HG02884 (cell line): ENCODE data around the gene OSBP2.
A peak's percentile ranks its signal among the peaks of the same experiment; 100 is the strongest.

ENCODE experiments used
- ATAC-seq: cut with Tn5 transposase; IDR thresholded peaks from one replicate; pipeline ENCODE4 v1.9.1; 2021; ENCODE audit warnings: mild to moderate bottlenecking, moderate library complexity; ENCODE audit not compliant: unreplicated experiment

OSBP2 gene, protein sequence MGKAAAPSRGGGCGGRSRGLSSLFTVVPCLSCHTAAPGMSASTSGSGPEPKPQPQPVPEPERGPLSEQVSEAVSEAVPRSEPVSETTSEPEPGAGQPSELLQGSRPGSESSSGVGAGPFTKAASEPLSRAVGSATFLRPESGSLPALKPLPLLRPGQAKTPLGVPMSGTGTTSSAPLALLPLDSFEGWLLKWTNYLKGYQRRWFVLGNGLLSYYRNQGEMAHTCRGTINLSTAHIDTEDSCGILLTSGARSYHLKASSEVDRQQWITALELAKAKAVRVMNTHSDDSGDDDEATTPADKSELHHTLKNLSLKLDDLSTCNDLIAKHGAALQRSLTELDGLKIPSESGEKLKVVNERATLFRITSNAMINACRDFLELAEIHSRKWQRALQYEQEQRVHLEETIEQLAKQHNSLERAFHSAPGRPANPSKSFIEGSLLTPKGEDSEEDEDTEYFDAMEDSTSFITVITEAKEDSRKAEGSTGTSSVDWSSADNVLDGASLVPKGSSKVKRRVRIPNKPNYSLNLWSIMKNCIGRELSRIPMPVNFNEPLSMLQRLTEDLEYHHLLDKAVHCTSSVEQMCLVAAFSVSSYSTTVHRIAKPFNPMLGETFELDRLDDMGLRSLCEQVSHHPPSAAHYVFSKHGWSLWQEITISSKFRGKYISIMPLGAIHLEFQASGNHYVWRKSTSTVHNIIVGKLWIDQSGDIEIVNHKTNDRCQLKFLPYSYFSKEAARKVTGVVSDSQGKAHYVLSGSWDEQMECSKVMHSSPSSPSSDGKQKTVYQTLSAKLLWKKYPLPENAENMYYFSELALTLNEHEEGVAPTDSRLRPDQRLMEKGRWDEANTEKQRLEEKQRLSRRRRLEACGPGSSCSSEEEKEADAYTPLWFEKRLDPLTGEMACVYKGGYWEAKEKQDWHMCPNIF

DNA sequence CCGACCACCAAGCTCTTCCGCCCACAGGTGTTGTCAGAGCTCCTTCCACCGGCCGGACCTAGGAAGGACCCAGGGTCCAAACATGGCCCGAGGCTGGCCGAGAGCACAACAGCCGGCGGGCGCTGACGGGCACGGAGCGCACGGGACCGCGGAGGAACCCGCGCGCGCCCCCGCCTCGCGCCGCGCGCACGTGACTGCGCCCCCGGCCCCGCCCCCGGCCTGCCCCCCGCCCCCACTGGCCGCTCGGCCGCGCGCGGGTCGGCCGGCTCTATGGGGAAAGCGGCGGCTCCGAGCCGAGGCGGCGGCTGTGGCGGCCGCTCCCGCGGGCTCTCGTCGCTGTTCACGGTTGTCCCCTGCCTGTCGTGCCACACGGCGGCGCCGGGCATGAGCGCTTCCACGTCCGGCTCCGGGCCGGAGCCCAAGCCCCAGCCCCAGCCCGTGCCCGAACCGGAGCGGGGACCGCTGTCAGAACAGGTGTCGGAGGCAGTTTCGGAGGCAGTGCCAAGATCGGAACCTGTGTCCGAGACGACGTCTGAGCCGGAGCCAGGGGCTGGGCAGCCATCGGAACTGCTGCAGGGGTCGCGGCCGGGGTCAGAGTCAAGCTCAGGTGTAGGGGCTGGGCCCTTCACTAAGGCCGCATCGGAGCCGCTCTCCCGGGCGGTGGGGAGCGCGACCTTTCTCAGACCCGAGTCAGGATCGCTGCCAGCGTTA, at the start of gene OSBP2:
OSBP2 (plus strand) TSS at position 235 of the 711 bp plus-strand sequence; CDS start at position 271, 36 bp downstream.
- no peak for ATAC-seq

DNA sequence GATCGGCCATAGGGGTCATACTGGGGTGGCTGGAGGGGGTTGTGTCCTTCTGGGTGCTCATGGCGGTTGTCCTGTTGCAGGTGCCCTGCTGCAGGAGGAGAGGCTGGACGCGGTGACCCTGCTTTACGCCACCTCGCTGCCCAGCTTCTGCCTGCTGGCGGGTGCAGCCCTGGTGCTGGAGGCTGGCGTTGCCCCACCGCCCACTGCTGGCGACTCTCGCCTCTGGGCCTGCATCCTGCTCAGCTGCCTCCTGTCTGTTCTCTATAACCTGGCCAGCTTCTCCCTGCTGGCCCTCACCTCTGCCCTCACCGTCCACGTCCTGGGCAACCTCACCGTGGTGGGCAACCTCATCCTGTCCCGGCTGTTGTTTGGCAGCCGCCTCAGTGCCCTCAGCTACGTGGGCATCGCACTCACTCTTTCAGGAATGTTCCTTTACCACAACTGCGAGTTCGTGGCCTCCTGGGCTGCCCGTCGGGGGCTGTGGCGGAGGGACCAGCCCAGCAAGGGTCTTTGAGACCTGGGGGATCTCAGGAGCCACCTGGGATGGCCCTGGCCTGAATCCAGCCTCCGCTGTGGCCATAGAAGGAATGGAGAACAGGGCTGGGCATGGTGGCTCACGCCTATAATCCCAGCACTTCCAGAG, 48.0 kb upstream of the OSBP2 start:
- ATAC-seq: no peak

DNA sequence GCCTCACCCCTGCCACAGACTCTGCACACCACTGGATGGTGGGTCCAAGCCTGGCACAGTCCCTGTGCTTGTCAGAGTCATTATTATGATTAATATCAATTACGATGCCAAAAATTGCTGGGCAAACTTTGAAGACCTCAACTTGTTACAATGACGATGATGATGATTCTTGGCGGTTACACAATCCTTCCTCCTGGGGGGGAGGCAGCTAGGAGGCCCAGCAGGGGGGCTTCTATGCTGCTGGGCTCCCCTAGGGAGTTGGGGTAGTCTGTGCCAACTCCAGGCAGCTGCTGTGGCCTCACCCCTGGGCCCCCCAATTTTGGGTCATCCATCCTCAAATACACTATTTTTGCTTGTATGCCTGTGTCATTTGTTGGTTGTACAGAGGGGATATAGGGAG, 47.1 kb upstream of the OSBP2 start:
- ATAC-seq: no peak

DNA sequence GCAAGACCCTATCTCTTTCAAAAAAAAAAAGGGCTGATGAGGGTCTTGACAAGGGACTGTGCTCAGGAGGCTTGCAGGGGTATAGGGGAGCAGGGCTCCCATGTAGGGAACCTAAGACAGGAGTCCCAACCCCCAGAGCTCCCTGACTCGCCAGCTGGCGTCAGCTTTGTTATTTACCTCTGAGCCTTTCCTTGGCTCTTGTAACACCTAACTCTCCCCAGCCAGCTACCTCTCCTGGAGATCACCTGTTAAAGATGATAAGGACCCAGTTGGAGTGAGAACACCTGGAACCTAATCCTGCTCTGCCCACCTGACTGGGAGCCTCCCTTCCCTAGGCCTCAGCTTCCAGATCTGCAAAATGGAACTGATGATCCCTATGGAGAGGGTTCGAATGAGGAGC, 45.8 kb upstream of the OSBP2 start:
- no peak for ATAC-seq

DNA sequence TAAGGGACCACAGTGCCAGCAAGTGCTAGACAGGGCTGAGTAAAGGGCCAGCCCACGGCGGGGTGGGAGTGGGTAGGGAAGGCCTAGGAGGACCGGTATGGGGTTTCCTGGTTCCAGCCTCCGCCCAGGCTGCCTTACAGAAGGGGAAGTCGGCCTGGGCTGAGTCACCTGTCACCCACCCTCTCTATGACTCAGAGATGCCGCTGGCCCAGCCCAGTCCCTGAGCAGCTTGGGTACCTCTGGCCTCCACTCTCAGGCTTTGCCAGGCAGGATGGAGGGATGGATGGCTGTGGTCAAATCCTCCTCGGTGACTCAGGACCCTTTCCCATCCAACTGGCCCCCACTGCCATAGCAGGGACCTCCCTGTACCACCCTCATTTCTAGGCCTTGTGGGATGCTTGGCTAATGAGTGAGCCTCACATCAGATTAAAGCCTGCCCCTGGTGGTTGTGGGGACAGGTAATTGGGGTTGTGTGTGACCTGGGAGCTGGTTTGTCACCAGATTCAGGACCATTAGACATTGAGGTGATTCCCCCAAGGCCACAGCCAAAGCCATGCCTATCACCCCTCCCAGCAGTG, 45.2 kb upstream of the OSBP2 start:
- no peak for ATAC-seq

DNA sequence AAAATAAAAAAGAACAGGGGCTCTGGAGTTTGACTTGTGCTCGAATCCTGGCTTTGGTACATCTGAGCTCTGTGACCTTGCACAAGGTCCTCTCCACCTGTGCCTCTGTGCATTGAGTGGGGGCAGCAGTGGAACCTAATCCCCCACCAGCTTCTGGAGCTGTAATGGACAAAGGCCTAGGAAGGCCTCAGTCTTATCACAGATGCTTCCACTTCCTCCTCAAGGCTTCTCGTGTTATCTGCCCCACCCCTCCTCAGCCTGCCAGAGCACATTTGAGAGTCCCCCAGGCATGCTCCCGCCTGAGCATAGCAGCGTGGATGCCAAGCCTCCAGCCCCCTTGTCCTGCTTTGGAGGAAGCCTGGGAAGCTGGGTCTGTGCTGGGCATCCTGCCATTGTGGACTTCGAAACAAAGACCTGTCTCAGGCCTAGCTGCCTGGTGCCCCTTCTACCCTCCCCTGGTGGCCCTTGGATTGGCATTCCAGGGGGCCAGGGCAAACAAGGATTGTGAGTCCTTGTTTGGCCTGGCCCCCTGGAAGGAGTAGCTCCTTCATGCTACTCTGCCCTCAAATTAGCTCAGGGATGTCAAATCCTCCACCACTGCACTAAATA, 44.1 kb upstream of the OSBP2 start:
- ATAC-seq: no peak

DNA sequence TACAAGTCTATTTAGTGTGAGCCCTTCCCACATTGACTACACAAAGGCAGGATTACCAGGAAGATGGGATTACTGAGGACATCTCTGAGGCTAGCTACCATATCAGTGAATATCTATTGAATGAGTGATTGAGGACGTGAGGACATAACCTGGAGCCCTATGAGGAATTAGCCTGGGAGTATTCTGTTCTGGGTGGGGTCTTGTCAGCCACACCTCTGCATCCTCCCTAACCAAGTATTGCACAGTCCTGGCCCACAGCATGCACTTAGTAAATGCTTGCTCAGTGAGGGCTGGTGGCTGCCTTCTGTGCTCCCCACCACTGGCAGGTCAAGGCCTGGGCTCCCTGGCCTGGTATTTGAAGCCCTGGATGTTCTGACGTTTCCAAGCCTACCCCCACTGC, 41.8 kb upstream of the OSBP2 start:
- ATAC-seq: no peak

DNA sequence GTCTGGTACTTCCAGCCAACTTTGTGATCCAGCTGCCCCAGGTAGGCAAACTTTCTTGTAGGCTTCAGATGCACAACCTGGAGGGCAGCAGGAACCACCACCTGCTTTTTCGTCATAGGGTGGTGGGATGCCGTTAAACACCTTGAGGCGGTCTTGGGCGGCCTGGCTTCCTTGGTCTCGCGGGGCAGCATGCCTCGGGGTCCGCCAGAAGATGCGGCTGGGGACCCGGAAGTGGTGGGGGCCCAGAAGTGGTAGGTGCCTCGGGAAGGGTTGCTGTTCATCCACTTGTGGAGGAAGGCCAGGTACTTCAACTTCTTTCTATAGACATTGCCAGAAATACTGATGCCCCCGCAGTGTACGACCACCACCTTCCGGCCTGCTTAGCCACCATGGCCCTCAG, 40.3 kb upstream of the OSBP2 start:
- no peak for ATAC-seq

DNA sequence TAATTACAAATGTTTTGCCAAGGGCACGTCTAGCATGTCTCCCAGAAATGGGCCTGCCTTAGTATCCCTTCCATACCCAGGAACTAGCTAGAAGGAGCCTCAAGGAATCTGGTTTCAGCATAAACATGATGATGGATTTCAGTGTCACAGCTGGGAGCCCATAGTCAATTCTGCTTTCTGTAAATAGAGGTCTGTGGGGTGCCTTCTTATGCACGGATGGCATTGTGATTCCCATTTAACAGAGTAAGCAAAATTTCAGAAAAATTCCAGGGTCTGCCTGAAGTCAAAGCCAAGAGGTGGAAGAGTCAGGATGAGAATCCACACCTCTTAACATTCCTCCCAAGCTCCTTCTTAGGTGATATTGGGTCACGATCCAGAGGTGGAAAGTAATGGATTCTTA, 39.1 kb upstream of the OSBP2 start:
- no peak for ATAC-seq

DNA sequence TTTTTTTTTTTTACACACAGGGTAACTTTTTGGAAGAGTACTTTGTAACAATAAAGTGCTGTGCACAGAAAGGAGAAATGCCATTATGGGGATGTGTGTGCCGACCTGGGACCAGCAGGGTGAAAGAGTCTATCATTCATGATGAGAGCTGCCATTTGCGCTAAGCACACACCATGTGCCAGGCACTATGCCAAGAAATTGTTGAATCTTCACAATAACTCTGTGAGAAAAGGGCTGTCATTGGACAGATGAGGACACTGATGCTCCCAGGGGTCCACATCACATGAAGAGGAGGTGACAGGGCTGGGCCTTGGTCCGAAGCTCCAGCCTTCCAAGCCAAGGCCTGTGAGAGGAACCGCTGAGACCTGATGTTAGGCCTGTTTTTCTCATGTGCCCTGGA, 32.6 kb upstream of the OSBP2 start:
- no peak for ATAC-seq

DNA sequence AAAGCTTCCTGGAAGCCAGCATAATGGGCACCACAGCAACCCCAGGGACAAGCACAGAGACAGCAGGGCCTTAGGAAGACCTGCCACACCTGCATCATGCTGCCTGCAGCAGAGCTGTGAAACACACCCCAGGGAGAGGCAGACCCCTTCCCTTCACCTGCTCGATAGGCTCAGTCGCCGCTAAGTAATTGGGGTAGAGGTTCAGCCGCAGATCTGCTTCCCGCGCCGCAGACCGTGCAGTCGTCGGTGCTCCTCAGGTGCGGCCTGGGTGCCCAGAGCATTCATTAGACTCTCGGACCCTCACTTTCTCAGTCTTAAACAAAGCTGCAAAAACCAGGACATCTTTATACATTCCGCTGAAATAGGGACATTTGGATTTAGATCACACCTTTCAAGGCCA, 29.9 kb upstream of the OSBP2 start:
- ATAC-seq: no peak

DNA sequence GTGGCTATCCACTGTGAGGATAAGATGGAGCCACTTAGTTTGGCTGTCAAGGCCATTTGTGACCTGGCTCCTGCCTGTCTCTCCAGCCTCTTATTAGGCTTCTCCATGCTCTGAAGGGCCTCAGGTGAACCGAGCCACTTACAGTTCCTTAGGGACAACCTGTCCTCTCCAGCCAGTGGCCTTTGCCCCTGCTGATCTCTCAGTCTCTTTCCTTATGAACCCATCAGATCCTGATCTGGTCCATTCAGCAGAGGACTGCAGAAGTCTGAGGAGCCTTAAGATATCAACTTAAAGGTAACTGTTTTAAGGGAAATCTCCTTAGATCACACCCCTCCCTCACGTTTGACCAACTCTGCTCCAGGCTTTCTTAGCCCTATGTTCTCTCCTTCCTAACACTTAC, 29.4 kb upstream of the OSBP2 start:
- ATAC-seq: no peak

DNA sequence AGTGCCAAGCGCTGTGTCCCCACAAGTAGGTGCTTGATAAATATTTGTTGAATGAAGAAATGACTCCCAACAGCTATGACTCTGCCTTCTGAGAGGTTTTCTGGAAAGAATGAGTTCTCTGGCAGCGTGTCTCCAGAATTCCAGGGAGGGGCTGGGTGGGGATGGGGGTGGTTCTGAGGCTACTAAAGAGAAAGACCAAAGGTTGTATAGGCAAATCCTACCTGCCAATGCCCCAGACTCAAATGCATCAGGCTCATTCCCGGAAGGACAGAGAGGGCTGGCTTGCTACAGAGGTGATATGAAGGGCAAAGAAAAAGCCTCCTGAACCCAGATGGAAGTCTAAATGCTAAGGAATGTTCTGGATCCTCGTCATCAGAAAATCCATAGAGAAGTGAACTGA, 28.9 kb upstream of the OSBP2 start:
- ATAC-seq: no peak

DNA sequence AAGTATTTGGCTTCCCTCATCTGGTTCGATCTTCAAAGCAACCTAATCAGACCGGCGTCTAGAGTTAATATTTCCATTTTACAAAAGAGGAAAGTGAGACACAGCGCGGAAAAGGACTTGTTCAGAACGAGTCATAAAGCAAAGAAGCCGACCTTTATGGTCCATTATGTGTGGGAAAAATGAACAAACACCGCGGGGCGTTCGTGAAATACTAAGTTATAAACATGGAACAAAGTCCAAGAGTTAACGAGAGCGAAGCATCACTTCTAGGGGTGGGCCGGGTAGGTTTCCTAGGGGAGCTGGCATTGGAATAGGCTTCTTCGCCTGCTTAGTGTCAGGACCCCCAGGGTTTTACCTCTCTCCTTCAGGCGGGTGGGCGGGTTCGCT, 27.6 kb upstream of the OSBP2 start:
- no peak for ATAC-seq

DNA sequence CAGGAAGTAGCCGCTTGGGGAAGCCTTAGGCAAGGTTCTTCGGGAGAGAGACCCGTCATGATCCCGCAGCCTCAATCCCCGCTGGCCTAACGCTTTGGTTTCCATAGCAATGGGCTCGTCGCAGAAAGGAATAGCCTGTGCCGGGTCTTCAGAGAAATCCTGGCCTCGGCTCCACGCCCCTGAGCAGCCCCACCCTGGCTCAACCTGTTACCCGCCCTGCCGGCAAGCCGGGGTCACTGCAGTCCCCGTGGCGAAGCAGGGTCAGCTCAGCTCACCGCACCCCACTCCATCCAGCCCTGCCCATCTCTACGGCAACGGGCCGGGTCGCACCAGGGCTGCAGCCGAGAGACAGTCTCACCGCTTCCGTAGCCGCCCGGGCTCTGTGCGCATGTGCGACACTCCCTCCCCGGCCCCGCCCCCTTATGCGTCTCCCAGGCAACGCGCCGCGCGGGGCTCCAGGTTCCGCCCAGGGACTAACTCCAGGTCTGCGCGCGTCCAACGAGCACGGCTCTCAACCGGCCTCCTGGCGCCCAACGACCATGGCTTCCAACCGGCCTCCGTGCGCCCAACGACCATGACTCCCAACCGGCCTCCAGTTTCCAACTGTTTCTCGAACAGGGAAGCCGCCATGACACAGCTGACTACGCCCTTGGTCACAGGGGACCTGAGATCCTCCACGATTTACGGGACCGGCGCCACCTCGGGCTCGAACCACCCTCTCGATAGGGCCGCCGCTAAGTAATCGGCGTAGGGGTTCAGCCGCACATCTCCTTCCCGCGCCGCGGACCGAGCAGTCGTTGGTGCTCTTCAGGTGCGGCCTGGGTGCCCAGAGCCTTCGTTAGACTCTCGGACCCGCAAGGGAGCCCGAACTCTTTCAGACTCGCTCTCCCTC, 26.9 kb upstream of the OSBP2 start, which contains the start of gene DUSP18:
DUSP18 (minus strand) TSS at position 382 of the 892 bp plus-strand sequence. CDS start 3,872 bp downstream, outside the sequence.
- ATAC-seq: peak; percentile 57

DNA sequence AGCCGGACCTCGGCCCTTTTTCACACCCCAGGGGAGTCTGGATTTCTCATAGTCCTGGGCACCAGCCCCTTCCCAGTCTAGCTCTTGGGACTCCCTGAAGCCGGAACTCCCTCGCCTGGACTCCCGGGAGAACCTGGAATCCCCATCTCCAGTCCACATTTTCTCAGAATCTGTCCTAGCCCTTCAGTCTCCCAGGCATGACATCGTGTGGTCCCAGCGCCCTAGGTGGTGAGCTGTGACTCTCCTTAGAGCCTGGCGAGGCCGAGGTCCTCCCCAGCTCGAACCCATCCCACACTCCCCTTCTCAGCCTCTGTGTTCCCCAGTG, 26.3 kb upstream of the OSBP2 start:
- ATAC-seq: no peak

DNA sequence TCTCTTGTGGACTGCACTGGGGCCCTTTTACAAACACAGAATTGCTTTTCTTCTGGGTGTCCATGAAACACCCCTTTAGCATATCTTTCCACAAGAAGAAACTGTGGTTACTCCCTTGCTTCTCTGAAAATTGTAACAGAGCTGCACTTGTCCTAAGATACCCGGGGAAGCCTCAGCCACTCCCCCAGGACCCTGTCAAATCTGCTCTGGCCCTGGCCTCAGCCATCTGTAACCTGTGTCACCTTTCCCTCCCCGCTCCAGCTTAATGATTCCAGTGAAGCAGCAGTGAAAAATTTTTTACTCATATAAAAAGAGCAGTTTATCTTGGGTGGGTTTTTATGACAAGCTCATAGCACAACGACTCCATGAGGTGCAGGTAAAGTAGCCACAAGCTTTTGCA, 23.6 kb upstream of the OSBP2 start:
- ATAC-seq: no peak

DNA sequence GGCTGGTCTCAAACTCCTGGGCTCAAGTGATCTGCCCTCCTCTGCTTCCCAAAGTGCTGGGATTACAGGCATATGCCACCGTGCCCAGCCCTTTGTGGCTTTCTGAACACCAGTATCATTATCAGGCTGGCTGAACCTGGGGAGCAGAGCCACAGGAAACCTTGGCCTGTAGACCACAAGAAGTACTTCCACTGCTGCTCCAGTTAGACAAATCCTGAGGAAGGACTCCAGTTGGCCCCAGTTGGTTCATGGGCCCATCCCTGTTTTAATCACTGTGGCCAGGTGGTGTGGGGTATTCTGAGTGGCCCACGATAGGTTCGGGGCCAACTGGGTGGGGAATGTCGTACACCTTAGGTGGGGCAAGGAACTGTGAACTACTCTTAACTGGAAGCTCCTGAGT, 21.5 kb upstream of the OSBP2 start:
- ATAC-seq: no peak

DNA sequence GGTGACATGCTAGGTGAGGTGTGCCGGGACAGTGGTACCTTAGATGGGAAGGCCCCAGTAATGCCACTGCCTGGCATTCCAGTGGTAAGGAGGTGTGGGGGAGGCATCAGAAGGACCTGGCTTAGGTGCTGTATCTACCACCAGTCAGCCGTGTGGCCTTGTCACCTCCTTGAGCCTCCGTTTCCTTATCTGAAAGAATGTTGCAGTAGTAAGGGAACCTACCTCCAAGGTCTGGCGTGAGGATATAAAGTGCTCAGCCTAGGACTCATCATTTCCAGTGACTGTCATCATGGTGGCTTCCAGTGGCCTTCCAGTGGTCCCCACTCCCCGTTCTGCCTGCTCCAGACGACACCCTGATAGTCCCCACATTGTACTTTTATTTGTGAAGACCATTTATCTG, 20.2 kb upstream of the OSBP2 start:
- ATAC-seq: no peak
